Stimulated activated naive CD8-positive, alpha-beta T cell treated with anti-CD3 and anti-CD28 coated beads, Interleukin-15, Interleukin-2, amounts not matched to agents 100 ng/mL and 50 ng/mL, for 24 hours (primary cell): ENCODE measurements around the gene PI4KA.
A peak's percentile ranks its signal among the peaks of the same experiment; 100 is the strongest.

ENCODE experiments used
- H3K27ac Mint-ChIP-seq: one replicate; pipeline ENCODE4 v1.8.0; 2021; ENCODE audit warnings: mild to moderate bottlenecking, mixed read lengths
- H3K27me3 Mint-ChIP-seq: one replicate; pipeline ENCODE4 v1.8.0; 2021; ENCODE audit warnings: mixed read lengths
- H3K36me3 Mint-ChIP-seq: one replicate; pipeline ENCODE4 v1.8.0; 2021; ENCODE audit warnings: low read depth, mixed read lengths
- H3K4me1 Mint-ChIP-seq: one replicate; pipeline ENCODE4 v1.8.0; 2021; ENCODE audit warnings: low read depth, mixed read lengths
- H3K4me3 Mint-ChIP-seq: one replicate; pipeline ENCODE4 v1.8.0; 2021; ENCODE audit warnings: mild to moderate bottlenecking, mixed read lengths
- H3K9me3 Mint-ChIP-seq: one replicate; pipeline ENCODE4 v1.8.0; 2021; ENCODE audit warnings: mixed read lengths

PI4KA gene

GRCh38 chr22:20756846-20757245, 101.8 kb downstream of the PI4KA start:
- no peaks in the 10 kb centered on the region for H3K9me3 Mint-ChIP-seq
- no peak overlapping the region for H3K27ac Mint-ChIP-seq
- H3K27me3 Mint-ChIP-seq: no peaks in the 10 kb centered on the region
- no peak overlapping the region for H3K4me3 Mint-ChIP-seq
- H3K36me3 Mint-ChIP-seq: peaks cover 27% of the 10 kb centered on the region
- H3K4me1 Mint-ChIP-seq: no peaks in the 10 kb centered on the region

- H3K4me1 Mint-ChIP-seq: peaks cover 25% of the 10 kb centered on the region
- H3K9me3 Mint-ChIP-seq: no peaks in the 10 kb centered on the region
- H3K4me3 Mint-ChIP-seq: no peak overlapping the region
- H3K36me3 Mint-ChIP-seq: peaks cover 38% of the 10 kb centered on the region
- H3K27me3 Mint-ChIP-seq: no peaks in the 10 kb centered on the region
- H3K27ac Mint-ChIP-seq: no peak overlapping the region
Observed at GRCh38 chr22:20752873-20753272, 105.7 kb downstream of the PI4KA start.

- H3K4me3 Mint-ChIP-seq: no peak overlapping the region
- H3K27ac Mint-ChIP-seq: no peak overlapping the region
- H3K4me1 Mint-ChIP-seq: peaks cover 25% of the 10 kb centered on the region
- H3K27me3 Mint-ChIP-seq: no peaks in the 10 kb centered on the region
- peaks cover 35% of the 10 kb centered on the region for H3K36me3 Mint-ChIP-seq
- H3K9me3 Mint-ChIP-seq: no peaks in the 10 kb centered on the region
Observed at GRCh38 chr22:20752104-20752741, 106.4 kb downstream of the PI4KA start.

- H3K9me3 Mint-ChIP-seq: no peaks in the 10 kb centered on the region
- H3K27ac Mint-ChIP-seq: no peak overlapping the region
- no peaks in the 10 kb centered on the region for H3K27me3 Mint-ChIP-seq
- H3K36me3 Mint-ChIP-seq: peaks cover 38% of the 10 kb centered on the region
- H3K4me3 Mint-ChIP-seq: no peak overlapping the region
- H3K4me1 Mint-ChIP-seq: peaks cover 25% of the 10 kb centered on the region
Observed at GRCh38 chr22:20751185-20751851, 107.3 kb downstream of the PI4KA start.

GRCh38 chr22:20750461-20751184, 108.0 kb downstream of the PI4KA start:
- Mint-ChIP-seq H3K27ac (no peak overlapping the region), H3K36me3 (peaks cover 35% of the 10 kb centered on the region), H3K27me3 (no peaks in the 10 kb centered on the region), H3K4me3 (no peak overlapping the region), H3K9me3 (no peaks in the 10 kb centered on the region), H3K4me1 (peaks cover 25% of the 10 kb centered on the region)

- Mint-ChIP-seq H3K36me3 (peaks cover 43% of the 10 kb centered on the region), H3K27ac (peak overlapping the region; percentile 11), H3K9me3 (no peaks in the 10 kb centered on the region), H3K27me3 (no peaks in the 10 kb centered on the region), H3K4me3 (no peak overlapping the region), H3K4me1 (peaks cover 25% of the 10 kb centered on the region)
Observed at GRCh38 chr22:20749453-20749852, 109.2 kb downstream of the PI4KA start.

GRCh38 chr22:20748731-20749428, 109.7 kb downstream of the PI4KA start:
- Mint-ChIP-seq H3K36me3 (peaks cover 49% of the 10 kb centered on the region), H3K27me3 (no peaks in the 10 kb centered on the region), H3K4me3 (no peak overlapping the region), H3K4me1 (peaks cover 25% of the 10 kb centered on the region), H3K27ac (peak overlapping the region; percentile 68), H3K9me3 (no peaks in the 10 kb centered on the region)

- H3K27ac Mint-ChIP-seq: no peak overlapping the region
- peaks cover 25% of the 10 kb centered on the region for H3K4me1 Mint-ChIP-seq
- peaks cover 49% of the 10 kb centered on the region for H3K36me3 Mint-ChIP-seq
- no peak overlapping the region for H3K4me3 Mint-ChIP-seq
- H3K27me3 Mint-ChIP-seq: no peaks in the 10 kb centered on the region
- H3K9me3 Mint-ChIP-seq: no peaks in the 10 kb centered on the region
Observed at GRCh38 chr22:20748082-20748481, 110.5 kb downstream of the PI4KA start.

GRCh38 chr22:20747223-20747622, 111.4 kb downstream of the PI4KA start:
- Mint-ChIP-seq H3K4me3 (no peak overlapping the region), H3K27me3 (no peaks in the 10 kb centered on the region), H3K27ac (no peak overlapping the region), H3K4me1 (peaks cover 25% of the 10 kb centered on the region), H3K9me3 (no peaks in the 10 kb centered on the region), H3K36me3 (peaks cover 53% of the 10 kb centered on the region)

- Mint-ChIP-seq H3K4me3 (no peak overlapping the region), H3K27ac (no peak overlapping the region), H3K36me3 (peaks cover 58% of the 10 kb centered on the region), H3K4me1 (peaks cover 25% of the 10 kb centered on the region), H3K27me3 (no peaks in the 10 kb centered on the region), H3K9me3 (no peaks in the 10 kb centered on the region)
Observed at GRCh38 chr22:20746431-20747189, 112.0 kb downstream of the PI4KA start.

- Mint-ChIP-seq H3K36me3 (peaks cover 62% of the 10 kb centered on the region), H3K4me1 (peaks cover 12% of the 10 kb centered on the region), H3K9me3 (no peaks in the 10 kb centered on the region), H3K27me3 (no peaks in the 10 kb centered on the region), H3K4me3 (no peak overlapping the region), H3K27ac (peak overlapping the region; percentile 16)
Observed at GRCh38 chr22:20745119-20745518, 113.5 kb downstream of the PI4KA start.

- Mint-ChIP-seq H3K27me3 (no peaks in the 10 kb centered on the region), H3K9me3 (no peaks in the 10 kb centered on the region), H3K4me3 (no peak overlapping the region), H3K27ac (peak overlapping the region; percentile 49), H3K36me3 (peaks cover 57% of the 10 kb centered on the region), H3K4me1 (peaks cover 6% of the 10 kb centered on the region)
Observed at GRCh38 chr22:20744456-20744855, 114.2 kb downstream of the PI4KA start.

- H3K9me3 Mint-ChIP-seq: no peaks in the 10 kb centered on the region
- H3K27ac Mint-ChIP-seq: no peak overlapping the region
- peaks cover 63% of the 10 kb centered on the region for H3K36me3 Mint-ChIP-seq
- H3K4me1 Mint-ChIP-seq: no peaks in the 10 kb centered on the region
- no peak overlapping the region for H3K4me3 Mint-ChIP-seq
- no peaks in the 10 kb centered on the region for H3K27me3 Mint-ChIP-seq
Observed at GRCh38 chr22:20742764-20743163, 115.8 kb downstream of the PI4KA start.
